ENCODE results near the gene EFNA5. TPM values are rescaled to one million over a fixed set of nuclear protein-coding genes. Genes with fewer than 3 reads are reported as not detected.

Gene EFNA5
- total and polyA plus RNA-seq, 2 experiments from 2014 or later, result 7.5 to 10.1 TPM

DNA sequence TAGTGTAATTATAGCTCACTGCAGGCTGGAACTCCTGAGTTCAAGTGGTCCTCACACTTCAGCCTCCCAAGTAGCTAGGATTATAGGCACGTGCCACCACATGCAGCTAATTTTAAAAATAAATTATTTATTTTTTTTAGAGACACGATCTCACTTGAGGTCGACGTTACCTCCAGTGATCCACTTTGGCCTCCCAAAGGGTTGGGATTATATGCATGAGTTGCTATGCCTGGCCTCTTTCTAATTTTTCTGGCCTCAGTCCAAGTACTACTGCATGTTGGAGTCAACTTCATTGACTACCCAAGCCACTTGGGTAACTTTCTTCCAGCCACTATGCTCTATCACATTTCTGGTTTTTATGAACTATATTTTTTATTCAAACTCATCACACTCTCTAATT lies 148.3 kb downstream of the EFNA5 start:
- no peaks in the 10 kb centered on the region for H3K36me3 Mint-ChIP-seq (ENCODE audit: low read depth)
- ATAC-seq, result no peak
- no peaks in the 10 kb centered on the region for H3K27me3 Mint-ChIP-seq (ENCODE audit: insufficient read depth, low read depth, poor library complexity)
- H3K9me3 Mint-ChIP-seq, result no peaks in the 10 kb centered on the region
- Histone ChIP-seq H3K9me2 (ENCODE audit: insufficient read depth) (no peaks in the 10 kb centered on the region), H3K79me2 (replicated peaks; ENCODE audit: insufficient read depth) (no peaks in the 10 kb centered on the region), H3K27ac (ENCODE audit: low read depth) (no peak overlapping the region), H4K20me1 (replicated peaks; ENCODE audit: insufficient read depth) (no peaks in the 10 kb centered on the region), H3K4me1 (ENCODE audit: insufficient read depth) (peaks cover 43% of the 10 kb centered on the region), H2AFZ (no peak overlapping the region), H3K4me2 (no peak overlapping the region), H3K4me3 (no peak overlapping the region), H3K36me3 (ENCODE audit: insufficient read depth) (no peaks in the 10 kb centered on the region), H3F3A (replicated peaks; ENCODE audit: low read depth) (no peaks in the 10 kb centered on the region), H3K27me3 (ENCODE audit: insufficient read depth) (no peaks in the 10 kb centered on the region)
- no peak for DNase-seq (ENCODE audit: low spot score)
- H3K27ac Mint-ChIP-seq, result no peak overlapping the region
- TF ChIP-seq POLR2AphosphoS5 (IDR thresholded peaks at IDR 0.05; ENCODE audit: low read depth) (no peak), NANOG (IDR thresholded peaks at IDR 0.05; ENCODE audit: borderline replicate concordance) (no peak), STAT1 (IDR thresholded peaks at IDR 0.05; ENCODE audit: unreplicated experiment) (no peak), ZNF114 (CRISPR knock-in tag; IDR thresholded peaks at IDR 0.05) (no peak), JUNB (IDR thresholded peaks at IDR 0.05; ENCODE audit: unreplicated experiment) (no peak), CREB1 (CRISPR knock-in tag; IDR thresholded peaks at IDR 0.05; ENCODE audit: low read depth) (no peak), ZNF331 (CRISPR knock-in tag; IDR thresholded peaks at IDR 0.05; ENCODE audit: low read depth) (no peak), EZH2 (IDR thresholded peaks at IDR 0.05; ENCODE audit: low read depth, unreplicated experiment) (no peak), EZH2phosphoT487 (IDR thresholded peaks at IDR 0.05; ENCODE audit: unreplicated experiment) (no peak)
- TF ChIP-seq, protein P1, sequence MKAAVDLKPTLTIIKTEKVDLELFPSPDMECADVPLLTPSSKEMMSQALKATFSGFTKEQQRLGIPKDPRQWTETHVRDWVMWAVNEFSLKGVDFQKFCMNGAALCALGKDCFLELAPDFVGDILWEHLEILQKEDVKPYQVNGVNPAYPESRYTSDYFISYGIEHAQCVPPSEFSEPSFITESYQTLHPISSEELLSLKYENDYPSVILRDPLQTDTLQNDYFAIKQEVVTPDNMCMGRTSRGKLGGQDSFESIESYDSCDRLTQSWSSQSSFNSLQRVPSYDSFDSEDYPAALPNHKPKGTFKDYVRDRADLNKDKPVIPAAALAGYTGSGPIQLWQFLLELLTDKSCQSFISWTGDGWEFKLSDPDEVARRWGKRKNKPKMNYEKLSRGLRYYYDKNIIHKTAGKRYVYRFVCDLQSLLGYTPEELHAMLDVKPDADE (IDR thresholded peaks at IDR 0.05), result no peak
- TF ChIP-seq, protein P2, sequence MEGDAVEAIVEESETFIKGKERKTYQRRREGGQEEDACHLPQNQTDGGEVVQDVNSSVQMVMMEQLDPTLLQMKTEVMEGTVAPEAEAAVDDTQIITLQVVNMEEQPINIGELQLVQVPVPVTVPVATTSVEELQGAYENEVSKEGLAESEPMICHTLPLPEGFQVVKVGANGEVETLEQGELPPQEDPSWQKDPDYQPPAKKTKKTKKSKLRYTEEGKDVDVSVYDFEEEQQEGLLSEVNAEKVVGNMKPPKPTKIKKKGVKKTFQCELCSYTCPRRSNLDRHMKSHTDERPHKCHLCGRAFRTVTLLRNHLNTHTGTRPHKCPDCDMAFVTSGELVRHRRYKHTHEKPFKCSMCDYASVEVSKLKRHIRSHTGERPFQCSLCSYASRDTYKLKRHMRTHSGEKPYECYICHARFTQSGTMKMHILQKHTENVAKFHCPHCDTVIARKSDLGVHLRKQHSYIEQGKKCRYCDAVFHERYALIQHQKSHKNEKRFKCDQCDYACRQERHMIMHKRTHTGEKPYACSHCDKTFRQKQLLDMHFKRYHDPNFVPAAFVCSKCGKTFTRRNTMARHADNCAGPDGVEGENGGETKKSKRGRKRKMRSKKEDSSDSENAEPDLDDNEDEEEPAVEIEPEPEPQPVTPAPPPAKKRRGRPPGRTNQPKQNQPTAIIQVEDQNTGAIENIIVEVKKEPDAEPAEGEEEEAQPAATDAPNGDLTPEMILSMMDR (conservative IDR thresholded peaks at IDR 0.05; ENCODE audit: low read depth in 2 of 2), result no peak
- TF ChIP-seq, protein P3, sequence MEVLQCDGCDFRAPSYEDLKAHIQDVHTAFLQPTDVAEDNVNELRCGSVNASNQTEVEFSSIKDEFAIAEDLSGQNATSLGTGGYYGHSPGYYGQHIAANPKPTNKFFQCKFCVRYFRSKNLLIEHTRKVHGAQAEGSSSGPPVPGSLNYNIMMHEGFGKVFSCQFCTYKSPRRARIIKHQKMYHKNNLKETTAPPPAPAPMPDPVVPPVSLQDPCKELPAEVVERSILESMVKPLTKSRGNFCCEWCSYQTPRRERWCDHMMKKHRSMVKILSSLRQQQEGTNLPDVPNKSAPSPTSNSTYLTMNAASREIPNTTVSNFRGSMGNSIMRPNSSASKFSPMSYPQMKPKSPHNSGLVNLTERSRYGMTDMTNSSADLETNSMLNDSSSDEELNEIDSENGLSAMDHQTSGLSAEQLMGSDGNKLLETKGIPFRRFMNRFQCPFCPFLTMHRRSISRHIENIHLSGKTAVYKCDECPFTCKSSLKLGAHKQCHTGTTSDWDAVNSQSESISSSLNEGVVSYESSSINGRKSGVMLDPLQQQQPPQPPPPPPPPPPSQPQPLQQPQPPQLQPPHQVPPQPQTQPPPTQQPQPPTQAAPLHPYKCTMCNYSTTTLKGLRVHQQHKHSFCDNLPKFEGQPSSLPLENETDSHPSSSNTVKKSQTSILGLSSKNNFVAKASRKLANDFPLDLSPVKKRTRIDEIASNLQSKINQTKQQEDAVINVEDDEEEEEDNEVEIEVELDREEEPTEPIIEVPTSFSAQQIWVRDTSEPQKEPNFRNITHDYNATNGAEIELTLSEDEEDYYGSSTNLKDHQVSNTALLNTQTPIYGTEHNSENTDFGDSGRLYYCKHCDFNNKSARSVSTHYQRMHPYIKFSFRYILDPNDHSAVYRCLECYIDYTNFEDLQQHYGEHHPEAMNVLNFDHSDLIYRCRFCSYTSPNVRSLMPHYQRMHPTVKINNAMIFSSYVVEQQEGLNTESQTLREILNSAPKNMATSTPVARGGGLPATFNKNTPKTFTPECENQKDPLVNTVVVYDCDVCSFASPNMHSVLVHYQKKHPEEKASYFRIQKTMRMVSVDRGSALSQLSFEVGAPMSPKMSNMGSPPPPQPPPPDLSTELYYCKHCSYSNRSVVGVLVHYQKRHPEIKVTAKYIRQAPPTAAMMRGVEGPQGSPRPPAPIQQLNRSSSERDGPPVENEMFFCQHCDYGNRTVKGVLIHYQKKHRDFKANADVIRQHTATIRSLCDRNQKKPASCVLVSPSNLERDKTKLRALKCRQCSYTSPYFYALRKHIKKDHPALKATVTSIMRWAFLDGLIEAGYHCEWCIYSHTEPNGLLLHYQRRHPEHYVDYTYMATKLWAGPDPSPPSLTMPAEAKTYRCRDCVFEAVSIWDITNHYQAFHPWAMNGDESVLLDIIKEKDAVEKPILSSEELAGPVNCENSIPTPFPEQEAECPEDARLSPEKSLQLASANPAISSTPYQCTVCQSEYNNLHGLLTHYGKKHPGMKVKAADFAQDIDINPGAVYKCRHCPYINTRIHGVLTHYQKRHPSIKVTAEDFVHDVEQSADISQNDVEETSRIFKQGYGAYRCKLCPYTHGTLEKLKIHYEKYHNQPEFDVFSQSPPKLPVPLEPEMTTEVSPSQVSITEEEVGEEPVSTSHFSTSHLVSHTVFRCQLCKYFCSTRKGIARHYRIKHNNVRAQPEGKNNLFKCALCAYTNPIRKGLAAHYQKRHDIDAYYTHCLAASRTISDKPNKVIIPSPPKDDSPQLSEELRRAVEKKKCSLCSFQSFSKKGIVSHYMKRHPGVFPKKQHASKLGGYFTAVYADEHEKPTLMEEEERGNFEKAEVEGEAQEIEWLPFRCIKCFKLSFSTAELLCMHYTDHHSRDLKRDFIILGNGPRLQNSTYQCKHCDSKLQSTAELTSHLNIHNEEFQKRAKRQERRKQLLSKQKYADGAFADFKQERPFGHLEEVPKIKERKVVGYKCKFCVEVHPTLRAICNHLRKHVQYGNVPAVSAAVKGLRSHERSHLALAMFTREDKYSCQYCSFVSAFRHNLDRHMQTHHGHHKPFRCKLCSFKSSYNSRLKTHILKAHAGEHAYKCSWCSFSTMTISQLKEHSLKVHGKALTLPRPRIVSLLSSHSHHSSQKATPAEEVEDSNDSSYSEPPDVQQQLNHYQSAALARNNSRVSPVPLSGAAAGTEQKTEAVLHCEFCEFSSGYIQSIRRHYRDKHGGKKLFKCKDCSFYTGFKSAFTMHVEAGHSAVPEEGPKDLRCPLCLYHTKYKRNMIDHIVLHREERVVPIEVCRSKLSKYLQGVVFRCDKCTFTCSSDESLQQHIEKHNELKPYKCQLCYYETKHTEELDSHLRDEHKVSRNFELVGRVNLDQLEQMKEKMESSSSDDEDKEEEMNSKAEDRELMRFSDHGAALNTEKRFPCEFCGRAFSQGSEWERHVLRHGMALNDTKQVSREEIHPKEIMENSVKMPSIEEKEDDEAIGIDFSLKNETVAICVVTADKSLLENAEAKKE (CRISPR knock-in tag; IDR thresholded peaks at IDR 0.05), result no peak
- TF ChIP-seq, protein P4, sequence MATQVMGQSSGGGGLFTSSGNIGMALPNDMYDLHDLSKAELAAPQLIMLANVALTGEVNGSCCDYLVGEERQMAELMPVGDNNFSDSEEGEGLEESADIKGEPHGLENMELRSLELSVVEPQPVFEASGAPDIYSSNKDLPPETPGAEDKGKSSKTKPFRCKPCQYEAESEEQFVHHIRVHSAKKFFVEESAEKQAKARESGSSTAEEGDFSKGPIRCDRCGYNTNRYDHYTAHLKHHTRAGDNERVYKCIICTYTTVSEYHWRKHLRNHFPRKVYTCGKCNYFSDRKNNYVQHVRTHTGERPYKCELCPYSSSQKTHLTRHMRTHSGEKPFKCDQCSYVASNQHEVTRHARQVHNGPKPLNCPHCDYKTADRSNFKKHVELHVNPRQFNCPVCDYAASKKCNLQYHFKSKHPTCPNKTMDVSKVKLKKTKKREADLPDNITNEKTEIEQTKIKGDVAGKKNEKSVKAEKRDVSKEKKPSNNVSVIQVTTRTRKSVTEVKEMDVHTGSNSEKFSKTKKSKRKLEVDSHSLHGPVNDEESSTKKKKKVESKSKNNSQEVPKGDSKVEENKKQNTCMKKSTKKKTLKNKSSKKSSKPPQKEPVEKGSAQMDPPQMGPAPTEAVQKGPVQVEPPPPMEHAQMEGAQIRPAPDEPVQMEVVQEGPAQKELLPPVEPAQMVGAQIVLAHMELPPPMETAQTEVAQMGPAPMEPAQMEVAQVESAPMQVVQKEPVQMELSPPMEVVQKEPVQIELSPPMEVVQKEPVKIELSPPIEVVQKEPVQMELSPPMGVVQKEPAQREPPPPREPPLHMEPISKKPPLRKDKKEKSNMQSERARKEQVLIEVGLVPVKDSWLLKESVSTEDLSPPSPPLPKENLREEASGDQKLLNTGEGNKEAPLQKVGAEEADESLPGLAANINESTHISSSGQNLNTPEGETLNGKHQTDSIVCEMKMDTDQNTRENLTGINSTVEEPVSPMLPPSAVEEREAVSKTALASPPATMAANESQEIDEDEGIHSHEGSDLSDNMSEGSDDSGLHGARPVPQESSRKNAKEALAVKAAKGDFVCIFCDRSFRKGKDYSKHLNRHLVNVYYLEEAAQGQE (IDR thresholded peaks at IDR 0.05; ENCODE audit: unreplicated experiment), result no peak
- peaks cover 58% of the 10 kb centered on the region for H3K4me1 Mint-ChIP-seq
- H3K4me3 Mint-ChIP-seq, result no peak overlapping the region
